Neural crest cell (in vitro differentiated cells): ENCODE measurements around the gene MNT. TPM values are rescaled to one million over a fixed set of nuclear protein-coding genes. Genes with fewer than 3 reads are reported as not detected.

Source experiments
- DNase-seq: peaks from one replicate; pipeline ENCODE4 v3.0.0; 2021; ENCODE audit warnings: low read depth, mixed read lengths, low spot score
- H3K27ac Mint-ChIP-seq: one replicate; pipeline ENCODE4 v1.8.0; 2021; ENCODE audit warnings: mild to moderate bottlenecking, mixed read lengths; ENCODE audit not compliant: unreplicated experiment
- H3K27me3 Mint-ChIP-seq: 2 replicates; pipeline ENCODE4 v1.8.0; 2021; ENCODE audit warnings: low read depth, mild to moderate bottlenecking, mixed read lengths
- H3K36me3 Mint-ChIP-seq: 2 replicates; pipeline ENCODE4 v1.8.0; 2021; ENCODE audit warnings: low read depth, mild to moderate bottlenecking, mixed read lengths
- H3K4me1 Mint-ChIP-seq: 2 replicates; pipeline ENCODE4 v1.8.0; 2021; ENCODE audit warnings: mixed read lengths
- H3K4me3 Mint-ChIP-seq: one replicate; pipeline ENCODE4 v1.8.0; 2021; ENCODE audit warnings: mild to moderate bottlenecking, mixed read lengths
- H3K9me3 Mint-ChIP-seq: 2 replicates; pipeline ENCODE4 v1.8.0; 2021; ENCODE audit warnings: mixed read lengths
- total RNA-seq: library from RNA; stranded (reverse); gene quantifications from 2 replicates; pipeline ENCODE4 v1.2.1, GENCODE V29; 2021
- TF ChIP-seq, protein P1 (sequence below): fragments of 200-600 bp; sonication (generic); conservative IDR thresholded peaks from 2 replicates; pipeline ENCODE4 v1.5.0; 2021; ENCODE audit warnings: antibody characterized with exemption, mild to moderate bottlenecking

MNT gene
- total RNA-seq, 1 donor from 2014 or later, result 26.9 TPM

DNA sequence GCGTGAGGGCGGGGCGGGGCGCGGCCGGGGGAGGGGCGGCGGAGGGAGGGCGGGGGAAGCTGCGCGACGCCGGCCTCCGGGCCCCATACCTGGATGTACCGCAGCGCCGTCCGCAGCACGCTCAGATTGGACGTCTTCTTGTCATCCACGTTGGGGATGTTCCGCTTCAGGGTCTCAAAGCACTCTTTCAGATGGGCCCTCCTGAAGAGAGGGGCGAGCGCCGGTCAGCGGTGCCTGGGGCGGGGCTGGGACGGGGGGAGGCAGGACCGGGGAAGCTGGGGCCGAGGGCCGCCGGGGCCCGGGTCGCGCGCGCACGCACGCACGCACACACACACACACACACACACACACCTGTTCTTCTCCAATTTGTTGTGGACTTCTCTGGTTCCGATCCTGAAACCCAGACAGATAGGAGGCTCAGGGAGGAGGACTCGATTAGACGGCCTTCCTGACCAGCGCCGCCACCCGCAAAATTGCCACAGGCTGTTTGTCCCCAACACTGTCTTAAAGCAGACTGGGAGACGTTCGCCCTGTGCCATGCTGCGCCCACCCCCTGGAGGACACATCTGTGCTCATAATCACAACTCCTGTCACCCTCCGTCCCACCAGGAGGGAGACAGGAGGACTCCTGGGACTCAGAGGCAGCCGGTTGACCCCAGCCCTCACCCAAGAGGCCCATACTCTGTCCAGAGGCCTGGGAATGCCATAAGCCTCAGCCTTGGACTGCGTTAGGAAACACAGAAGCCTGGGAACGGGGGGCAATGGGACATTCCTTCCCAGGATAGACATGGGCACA, 6.7 kb downstream of the MNT start:
- peak overlapping the region; percentile 96 for H3K27ac Mint-ChIP-seq
- no peaks in the 10 kb centered on the region for H3K9me3 Mint-ChIP-seq
- peaks cover 6% of the 10 kb centered on the region for H3K27me3 Mint-ChIP-seq
- H3K36me3 Mint-ChIP-seq, result no peaks in the 10 kb centered on the region
- no peak for DNase-seq
- peak overlapping the region; percentile 91 for H3K4me3 Mint-ChIP-seq
- H3K4me1 Mint-ChIP-seq, result peaks cover 68% of the 10 kb centered on the region
- TF ChIP-seq, protein P1, sequence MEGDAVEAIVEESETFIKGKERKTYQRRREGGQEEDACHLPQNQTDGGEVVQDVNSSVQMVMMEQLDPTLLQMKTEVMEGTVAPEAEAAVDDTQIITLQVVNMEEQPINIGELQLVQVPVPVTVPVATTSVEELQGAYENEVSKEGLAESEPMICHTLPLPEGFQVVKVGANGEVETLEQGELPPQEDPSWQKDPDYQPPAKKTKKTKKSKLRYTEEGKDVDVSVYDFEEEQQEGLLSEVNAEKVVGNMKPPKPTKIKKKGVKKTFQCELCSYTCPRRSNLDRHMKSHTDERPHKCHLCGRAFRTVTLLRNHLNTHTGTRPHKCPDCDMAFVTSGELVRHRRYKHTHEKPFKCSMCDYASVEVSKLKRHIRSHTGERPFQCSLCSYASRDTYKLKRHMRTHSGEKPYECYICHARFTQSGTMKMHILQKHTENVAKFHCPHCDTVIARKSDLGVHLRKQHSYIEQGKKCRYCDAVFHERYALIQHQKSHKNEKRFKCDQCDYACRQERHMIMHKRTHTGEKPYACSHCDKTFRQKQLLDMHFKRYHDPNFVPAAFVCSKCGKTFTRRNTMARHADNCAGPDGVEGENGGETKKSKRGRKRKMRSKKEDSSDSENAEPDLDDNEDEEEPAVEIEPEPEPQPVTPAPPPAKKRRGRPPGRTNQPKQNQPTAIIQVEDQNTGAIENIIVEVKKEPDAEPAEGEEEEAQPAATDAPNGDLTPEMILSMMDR, result no peak

DNA sequence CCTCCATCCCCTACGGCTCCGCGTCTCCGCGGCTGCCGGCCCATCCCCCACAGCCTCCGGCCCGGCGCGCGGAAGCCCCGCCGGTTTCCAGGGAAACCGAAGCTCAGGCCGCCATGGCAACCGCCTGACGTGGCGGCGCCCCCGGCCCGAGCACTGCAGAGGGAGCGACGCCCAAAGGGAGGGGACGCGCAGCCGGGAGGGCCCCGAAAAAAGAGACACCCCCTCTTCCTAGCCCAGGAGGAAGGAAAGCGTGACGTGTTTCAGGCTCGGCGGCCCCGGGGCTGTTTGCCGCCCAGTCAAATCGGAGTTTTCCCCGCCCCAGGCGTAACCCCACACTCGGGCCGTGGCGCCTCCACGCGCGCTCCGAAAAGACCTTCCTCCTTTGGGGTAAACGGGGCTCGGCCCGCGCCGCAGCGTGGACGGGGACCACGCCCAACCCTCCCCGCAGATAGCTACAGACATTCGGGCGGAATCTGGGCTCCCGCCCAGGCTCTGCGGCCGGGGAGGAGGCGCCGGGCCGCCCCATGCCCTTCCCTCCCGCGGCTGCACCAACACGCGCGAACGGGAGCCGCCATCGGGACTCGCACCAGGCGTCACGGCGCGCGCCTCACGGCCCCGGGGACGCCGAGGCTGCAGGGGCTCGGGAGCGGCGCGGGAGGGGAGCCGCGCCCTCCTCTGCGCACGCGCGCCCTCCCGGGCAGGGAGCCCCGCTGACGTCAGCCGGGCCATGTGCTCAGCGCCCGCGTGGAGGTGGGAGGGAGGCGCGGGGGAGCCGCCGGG, 7.5 kb downstream of the MNT start:
- DNase-seq, result peak; percentile 69
- Mint-ChIP-seq H3K27me3 (peaks cover 6% of the 10 kb centered on the region), H3K27ac (peak overlapping the region; percentile 96), H3K36me3 (peaks cover 5% of the 10 kb centered on the region), H3K9me3 (no peaks in the 10 kb centered on the region), H3K4me1 (peaks cover 67% of the 10 kb centered on the region), H3K4me3 (peak overlapping the region; percentile 82)
- TF ChIP-seq, protein P1, result no peak

DNA sequence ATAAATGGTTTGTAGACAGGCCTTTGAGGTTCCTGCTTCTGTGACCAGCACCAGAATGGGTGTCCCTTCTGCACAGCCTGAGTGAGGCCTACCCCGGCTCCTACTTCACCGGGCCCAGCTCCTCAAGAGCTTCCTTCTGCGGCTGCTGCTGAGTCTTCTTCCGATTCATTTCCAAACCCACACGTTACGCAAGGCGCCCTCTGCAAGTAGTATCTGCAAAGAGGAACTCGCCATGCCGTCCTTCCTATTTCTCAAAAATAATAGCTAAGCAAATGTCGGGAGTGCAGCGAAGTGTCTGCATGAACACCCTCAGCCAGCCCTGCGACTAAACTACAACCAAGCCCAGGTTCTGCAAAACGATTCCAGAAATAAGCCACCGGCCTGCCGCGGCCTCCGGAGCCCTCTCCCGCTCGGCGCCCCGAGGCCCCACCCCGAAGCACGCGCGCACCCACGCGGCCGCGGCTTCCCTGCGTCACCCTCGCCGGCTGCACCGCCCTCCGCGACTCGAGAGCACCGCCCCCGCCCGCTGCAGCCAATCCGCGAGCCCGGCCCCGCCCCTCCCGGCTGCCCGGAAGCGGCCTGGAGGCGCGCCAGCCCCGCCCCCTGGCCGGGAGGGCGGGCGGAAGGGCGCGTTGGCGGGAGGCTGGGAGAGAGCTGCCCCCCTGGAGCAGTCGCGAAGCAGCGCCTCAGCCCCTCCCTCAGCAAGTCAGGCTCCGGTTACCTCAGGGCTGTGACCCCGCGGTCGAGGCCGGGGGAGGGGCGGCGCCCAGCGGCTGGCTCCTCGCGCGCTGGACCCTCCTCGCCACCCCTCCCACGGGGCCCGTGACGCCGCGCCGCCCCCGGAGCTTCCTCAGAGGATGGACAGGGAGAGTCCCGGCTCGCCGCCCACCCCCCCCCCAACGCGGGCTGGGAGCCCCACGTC, 8.3 kb downstream of the MNT start:
- no peaks in the 10 kb centered on the region for H3K9me3 Mint-ChIP-seq
- H3K36me3 Mint-ChIP-seq, result peaks cover 7% of the 10 kb centered on the region
- peaks cover 63% of the 10 kb centered on the region for H3K4me1 Mint-ChIP-seq
- peak overlapping the region; percentile 88 for H3K4me3 Mint-ChIP-seq
- peaks cover 8% of the 10 kb centered on the region for H3K27me3 Mint-ChIP-seq
- peak; percentile 88 for DNase-seq
- TF ChIP-seq, protein P1, result no peak
- peak overlapping the region; percentile 46 for H3K27ac Mint-ChIP-seq

DNA sequence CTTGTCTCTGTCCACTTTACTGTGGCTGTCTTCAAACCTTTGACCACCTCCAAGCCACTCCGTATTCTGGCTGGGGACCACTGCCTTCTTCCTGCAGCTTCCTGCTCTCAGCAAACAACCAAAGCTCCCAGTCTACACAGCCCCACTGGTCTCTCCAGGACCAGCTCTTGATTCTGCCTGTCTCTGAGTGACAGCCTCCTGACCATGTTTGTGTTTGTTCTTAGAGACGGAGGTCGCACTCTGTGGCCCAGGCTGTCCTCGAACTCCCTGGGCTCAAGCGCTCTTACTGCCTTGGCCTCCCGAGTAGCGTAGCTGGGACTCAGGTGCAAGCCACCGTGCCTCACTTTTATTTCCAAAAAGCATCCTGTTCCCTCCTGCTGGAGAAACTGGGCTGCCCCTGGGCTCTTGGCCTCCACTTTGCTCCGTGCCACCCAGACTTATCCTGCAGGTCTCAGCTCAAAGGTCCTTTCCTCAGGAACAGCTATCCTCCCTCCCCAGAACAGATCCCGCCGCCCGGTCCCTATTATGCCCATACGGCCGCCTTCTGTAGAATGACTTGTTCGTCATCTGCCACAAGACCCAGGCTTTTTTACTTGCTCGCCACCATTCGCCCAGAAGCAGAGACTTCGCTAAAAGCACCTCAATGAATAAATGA, 9.1 kb downstream of the MNT start:
- Mint-ChIP-seq H3K4me3 (peak overlapping the region; percentile 88), H3K4me1 (peaks cover 56% of the 10 kb centered on the region), H3K36me3 (peaks cover 7% of the 10 kb centered on the region), H3K27ac (peak overlapping the region; percentile 46), H3K27me3 (peaks cover 8% of the 10 kb centered on the region), H3K9me3 (no peaks in the 10 kb centered on the region)
- TF ChIP-seq, protein P1, result no peak
- no peak for DNase-seq
